ENCODE results near the gene WNT11.

Gene WNT11

DNA sequence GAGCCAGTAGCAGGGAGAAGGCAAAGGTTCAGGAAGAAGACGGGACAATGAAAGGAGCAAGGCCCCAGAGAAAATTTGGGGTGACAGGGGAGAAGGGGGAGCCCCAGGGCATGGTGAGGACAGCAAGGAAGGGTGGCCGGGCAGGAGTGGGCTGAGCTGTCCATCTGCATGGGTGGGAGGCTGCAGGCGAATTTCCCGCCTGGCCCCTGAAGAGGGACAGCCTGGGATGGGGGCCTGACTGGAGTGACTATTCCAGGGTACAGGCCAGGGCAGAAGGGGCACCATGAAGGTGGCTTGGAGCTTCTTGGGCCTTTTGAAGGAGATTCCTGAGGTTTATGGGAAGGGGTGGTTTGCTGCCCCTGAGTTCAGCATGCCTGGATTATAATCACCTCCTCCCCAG lies 56.2 kb downstream of the WNT11 start:
- no peak for DNase-seq (ENCODE audit: low spot score)
- TF ChIP-seq, protein P1, sequence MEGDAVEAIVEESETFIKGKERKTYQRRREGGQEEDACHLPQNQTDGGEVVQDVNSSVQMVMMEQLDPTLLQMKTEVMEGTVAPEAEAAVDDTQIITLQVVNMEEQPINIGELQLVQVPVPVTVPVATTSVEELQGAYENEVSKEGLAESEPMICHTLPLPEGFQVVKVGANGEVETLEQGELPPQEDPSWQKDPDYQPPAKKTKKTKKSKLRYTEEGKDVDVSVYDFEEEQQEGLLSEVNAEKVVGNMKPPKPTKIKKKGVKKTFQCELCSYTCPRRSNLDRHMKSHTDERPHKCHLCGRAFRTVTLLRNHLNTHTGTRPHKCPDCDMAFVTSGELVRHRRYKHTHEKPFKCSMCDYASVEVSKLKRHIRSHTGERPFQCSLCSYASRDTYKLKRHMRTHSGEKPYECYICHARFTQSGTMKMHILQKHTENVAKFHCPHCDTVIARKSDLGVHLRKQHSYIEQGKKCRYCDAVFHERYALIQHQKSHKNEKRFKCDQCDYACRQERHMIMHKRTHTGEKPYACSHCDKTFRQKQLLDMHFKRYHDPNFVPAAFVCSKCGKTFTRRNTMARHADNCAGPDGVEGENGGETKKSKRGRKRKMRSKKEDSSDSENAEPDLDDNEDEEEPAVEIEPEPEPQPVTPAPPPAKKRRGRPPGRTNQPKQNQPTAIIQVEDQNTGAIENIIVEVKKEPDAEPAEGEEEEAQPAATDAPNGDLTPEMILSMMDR (IDR thresholded peaks at IDR 0.05; ENCODE audit: extremely low read depth, missing control alignments): no peak

DNA sequence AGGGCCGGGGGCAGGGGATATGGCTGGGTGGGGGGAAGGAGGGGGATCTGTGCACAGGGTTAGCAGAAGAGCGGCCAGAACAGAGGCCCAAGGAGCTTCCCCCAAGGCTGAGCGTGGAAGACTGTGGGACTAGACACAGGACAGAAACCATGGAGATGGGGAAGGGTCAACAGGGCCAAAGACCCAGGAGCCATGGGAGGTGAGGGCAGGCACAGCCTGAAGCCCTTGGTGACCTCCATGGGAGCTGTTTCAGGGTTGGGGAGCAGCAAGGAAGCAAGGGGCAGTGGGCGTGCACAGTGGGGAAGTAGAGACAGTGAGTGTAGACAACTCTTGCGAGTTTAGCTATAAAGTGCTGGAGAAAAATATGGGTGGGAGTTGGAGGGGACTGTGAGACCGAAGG lies 56.6 kb downstream of the WNT11 start:
- TF ChIP-seq, protein P1 (IDR thresholded peaks at IDR 0.05; ENCODE audit: extremely low read depth, missing control alignments): no peak
- DNase-seq (ENCODE audit: low spot score): no peak

DNA sequence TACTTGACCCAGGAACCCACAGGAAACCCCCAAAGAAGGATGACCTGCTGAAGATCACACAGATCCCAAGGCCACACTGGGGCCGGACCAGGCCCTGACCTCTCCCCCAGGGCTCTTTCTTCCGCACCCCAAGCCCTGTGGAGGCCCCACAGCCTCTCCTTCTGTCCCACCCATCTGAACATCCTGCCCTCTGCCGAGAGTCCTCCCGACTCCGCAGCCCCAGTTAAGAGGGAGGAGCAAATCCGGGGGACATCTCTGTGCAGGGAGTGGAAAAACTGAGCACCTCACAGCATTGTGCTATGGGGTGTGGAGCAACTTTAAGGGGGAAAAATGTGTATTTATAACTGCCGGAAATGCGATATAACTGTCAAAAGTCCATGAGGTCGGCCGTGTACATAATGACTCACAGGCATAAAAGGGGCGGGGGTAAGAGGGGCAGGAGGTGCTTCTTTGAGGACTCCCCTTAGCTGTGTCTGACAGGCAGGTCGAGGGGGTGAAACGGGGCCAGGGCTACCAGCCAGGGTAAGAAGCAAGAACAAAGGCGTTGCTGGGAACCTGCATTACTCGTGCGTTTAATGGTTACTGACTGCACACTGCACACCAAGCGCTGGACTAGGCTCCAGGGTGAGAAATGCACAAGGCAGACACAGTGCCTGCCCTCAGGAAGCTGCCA lies 57.2 kb downstream of the WNT11 start:
- no peak for DNase-seq (ENCODE audit: low spot score)
- TF ChIP-seq, protein P1 (IDR thresholded peaks at IDR 0.05; ENCODE audit: extremely low read depth, missing control alignments): no peak

DNA sequence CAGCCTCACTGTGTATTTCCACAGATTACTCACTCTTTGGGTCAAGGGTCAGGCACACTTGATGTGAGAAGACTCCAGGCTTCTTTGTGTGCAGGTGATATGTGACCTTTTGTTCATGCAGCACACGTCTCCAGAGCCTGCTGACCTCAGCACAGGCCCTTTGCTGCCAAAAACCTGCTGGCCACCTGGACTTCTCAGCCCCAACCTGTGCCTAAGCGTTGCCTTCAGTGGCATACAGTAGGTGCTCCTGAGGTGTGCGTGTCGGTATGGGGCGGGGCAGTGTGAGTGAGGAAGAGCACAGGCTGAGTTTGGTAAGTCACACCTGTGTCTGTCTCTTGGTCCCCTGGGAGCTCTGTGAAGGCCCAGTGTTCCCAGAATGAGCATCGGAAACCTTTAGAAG lies 58.1 kb downstream of the WNT11 start:
- no peak for DNase-seq (ENCODE audit: low spot score)
- TF ChIP-seq, protein P1 (IDR thresholded peaks at IDR 0.05; ENCODE audit: extremely low read depth, missing control alignments): no peak

DNA sequence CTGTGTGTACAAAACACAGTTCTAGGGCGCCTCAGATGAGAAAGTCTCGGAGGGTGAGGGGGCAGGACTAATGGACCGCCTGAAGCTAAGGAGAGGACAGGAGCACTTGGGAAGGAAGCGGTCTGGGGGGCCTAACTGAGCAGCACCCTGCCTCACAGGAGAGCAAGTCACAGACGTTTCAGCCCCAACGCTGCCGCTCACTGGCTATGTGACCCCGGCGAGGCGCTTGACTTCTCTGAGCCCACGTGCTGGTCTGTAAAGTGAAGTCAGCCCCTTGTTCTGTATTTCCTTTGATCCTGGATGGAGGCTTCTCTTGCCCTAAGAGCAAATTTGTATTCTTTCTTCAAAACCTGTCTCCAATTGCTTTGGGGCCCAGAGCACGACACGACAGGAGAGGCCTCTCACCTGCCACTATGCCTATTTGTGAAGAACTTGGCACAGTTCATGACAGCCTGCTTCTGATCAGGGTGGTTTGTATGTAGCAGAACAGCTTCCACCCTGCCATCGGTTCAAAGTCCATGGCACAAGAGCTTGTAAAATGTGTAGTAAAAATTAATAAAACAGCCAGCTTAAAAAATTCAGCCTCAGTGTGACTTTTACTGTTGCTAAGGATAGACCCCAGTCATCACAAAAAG lies 59.1 kb downstream of the WNT11 start:
- no peak for DNase-seq (ENCODE audit: low spot score)
- TF ChIP-seq, protein P1 (IDR thresholded peaks at IDR 0.05; ENCODE audit: extremely low read depth, missing control alignments): no peak

DNA sequence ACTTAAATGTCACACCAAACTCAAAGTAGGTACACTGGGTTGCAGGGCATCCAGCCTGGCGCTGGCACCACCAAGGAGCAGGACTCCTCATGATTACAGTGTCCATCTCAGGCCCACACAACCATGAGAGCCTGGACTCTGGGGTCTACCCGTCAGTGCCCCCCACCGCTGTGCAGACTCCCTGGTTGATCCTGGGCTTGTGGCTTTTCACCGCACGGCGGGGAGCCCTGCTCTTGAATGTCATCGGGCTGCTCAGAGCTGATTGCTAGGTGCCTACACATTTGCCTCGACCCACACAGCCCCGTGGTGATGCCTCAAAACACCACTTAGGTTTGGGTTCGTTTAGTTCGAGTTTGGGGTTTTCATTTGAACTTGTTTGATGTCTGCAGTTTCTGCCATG lies 63.0 kb downstream of the WNT11 start:
- TF ChIP-seq, protein P1 (IDR thresholded peaks at IDR 0.05; ENCODE audit: extremely low read depth, missing control alignments): no peak
- DNase-seq (ENCODE audit: low spot score): no peak

DNA sequence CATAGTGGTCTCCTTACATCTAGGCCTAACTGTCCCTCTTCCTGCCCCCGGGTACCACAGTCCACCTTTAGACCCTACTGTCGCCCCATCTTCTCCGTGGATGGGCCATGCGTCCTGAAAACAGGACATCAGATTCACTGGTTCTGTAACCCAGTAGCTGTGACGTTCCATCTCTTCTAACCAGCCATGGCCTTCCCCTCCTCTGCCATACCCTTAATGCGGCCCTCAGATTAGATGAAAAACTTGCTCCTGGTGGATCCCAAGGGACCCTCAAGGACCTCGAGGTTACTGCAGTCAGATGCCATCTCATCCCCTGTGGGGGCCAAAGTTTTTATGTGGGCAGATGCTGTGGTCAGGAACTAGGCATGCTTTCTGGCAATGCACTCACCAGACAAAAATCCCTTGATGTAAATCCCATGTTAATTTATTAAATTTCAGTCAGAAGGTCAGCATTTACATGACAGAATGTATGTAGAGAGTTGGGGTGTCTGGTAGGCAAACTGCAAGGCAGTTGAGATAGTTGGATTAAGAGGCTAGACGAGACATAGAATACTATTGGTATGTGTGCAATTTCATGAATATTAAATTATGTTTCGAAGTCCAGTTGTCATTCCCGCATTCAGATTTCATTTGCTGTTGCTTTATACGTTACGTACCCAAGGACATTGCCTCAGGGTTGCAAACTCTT lies 64.3 kb downstream of the WNT11 start:
- TF ChIP-seq, protein P1 (IDR thresholded peaks at IDR 0.05; ENCODE audit: extremely low read depth, missing control alignments): no peak
- no peak for DNase-seq (ENCODE audit: low spot score)
